ENCODE data around the gene TBC1D21.

GRCh38 chr15:73829523-73829922, 43.8 kb upstream of the TBC1D21 start:
- TF ChIP-seq CTCF (IDR thresholded peaks at IDR 0.05; ENCODE audit: insufficient read depth, low read depth, low read length) (no peak), EZH2 (IDR thresholded peaks at IDR 0.05; ENCODE audit: insufficient read depth, low read length) (no peak)

Data from astrocyte (in vitro differentiated cells and primary cell).